Spleen (tissue), 7 donors: ENCODE measurements around the gene SLC35E2B.

Source experiments
- POLR2A ChIP-seq, 3 donors: fragments of 450-650 bp; IDR thresholded peaks; one replicate each; pipeline ENCODE4 v1.5.1; 2017; ENCODE audit warnings: antibody characterized with exemption in 3 of 3, mild to moderate bottlenecking in 1 of 3
- TF ChIP-seq, protein P1 (sequence below), 11 experiments: fragments of 200-600 bp in 7 of 11; fragments of 450-650 bp in 4 of 11; sonication (generic) in 4 of 11; IDR thresholded peaks in 8 of 11; conservative IDR thresholded peaks in 3 of 11; 1 replicate in 7 of 11; 2 replicates in 4 of 11; pipeline versions ENCODE4 v1.4.0 to v1.8.0; 2016 to 2021; ENCODE audit warnings: antibody characterized with exemption in 11 of 11, inconsistent platforms in 4 of 11, mild to moderate bottlenecking in 1 of 11
- donor health status: DM: no; HTN: no; CAD: no; lungs with moderate emphysema.
- donor health status: DM: no; HTN: no; CAD: no.
- donor health status: DM: no; HTN: no; CAD: no.

DNA sequence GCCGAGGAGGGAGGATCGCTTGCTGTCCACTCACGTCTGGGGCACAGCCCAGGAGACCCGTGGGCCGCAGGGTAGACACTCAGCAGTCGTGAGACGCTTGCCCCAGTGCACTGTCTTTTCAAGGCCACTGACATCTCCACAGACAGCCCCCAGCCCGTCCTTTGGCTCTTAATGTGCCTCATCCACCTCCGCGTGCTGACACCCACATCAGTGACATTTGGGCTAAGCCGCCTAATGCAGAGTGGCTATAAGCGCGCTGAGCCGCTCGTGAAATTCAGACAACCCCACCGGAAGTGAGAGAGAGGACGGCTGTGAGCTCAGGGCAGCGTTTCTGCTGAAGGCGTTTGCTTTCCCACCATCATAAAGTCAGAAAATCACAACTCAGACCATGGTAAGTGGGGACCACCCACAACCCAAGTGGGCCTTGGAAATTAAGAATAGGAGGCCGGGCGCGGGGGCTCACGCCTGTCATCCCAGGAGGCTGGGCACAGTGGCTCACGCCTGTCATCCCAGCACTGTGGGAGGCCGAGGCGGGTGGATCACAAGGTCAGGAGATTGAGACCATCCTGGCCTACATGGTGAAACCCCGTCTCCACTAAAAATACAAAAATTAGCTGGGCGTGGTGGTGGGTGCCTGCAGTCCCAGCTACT is 8.4 kb downstream of the SLC35E2B start:
- TF ChIP-seq, protein P1, sequence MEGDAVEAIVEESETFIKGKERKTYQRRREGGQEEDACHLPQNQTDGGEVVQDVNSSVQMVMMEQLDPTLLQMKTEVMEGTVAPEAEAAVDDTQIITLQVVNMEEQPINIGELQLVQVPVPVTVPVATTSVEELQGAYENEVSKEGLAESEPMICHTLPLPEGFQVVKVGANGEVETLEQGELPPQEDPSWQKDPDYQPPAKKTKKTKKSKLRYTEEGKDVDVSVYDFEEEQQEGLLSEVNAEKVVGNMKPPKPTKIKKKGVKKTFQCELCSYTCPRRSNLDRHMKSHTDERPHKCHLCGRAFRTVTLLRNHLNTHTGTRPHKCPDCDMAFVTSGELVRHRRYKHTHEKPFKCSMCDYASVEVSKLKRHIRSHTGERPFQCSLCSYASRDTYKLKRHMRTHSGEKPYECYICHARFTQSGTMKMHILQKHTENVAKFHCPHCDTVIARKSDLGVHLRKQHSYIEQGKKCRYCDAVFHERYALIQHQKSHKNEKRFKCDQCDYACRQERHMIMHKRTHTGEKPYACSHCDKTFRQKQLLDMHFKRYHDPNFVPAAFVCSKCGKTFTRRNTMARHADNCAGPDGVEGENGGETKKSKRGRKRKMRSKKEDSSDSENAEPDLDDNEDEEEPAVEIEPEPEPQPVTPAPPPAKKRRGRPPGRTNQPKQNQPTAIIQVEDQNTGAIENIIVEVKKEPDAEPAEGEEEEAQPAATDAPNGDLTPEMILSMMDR (IDR thresholded peaks at IDR 0.05 in 8 of 11, conservative IDR thresholded peaks at IDR 0.05 in 3 of 11): no peak
- no peak for TF ChIP-seq POLR2A (IDR thresholded peaks at IDR 0.05)
